Endothelial cell of coronary artery (primary cell): ENCODE results near the gene EIF5. TPM values are rescaled to one million over a fixed set of nuclear protein-coding genes. Genes with fewer than 3 reads are reported as not detected.

Source experiments
- total RNA-seq: library from RNA; depleted of rRNA; stranded (reverse); fragments of >200 nt; gene quantifications from 2 replicates; pipeline ENCODE4 v1.2.3, GENCODE V29; 2014

EIF5 gene
- 129 and 162 TPM in 2 replicates for total RNA-seq

GRCh38 chr14:103333754-103334643 lies at the start of gene EIF5:
EIF5 (plus strand) TSS chr14:103334237; CDS start chr14:103335861, 1,624 bp downstream.

GRCh38 chr14:103385152-103385928 lies 51.3 kb downstream of the EIF5 start, which contains the start of gene MARK3:
MARK3 (plus strand) TSS chr14:103385415; CDS start chr14:103386030, 615 bp downstream.

Other genes starting within 250 kb of the EIF5 start
- gene EXOC3L4, start 239.5 kb upstream of the EIF5 start, total RNA-seq = not detected in 2 replicates
- 27.3 and 37.9 TPM in 2 replicates for gene TNFAIP2, start 210.8 kb upstream of the EIF5 start, total RNA-seq
- gene MARK3, start 51.2 kb downstream of the EIF5 start, total RNA-seq = 68.5 and 83.3 TPM in 2 replicates
- gene CKB, start 188.6 kb downstream of the EIF5 start, total RNA-seq = 3.5 and 8.6 TPM in 2 replicates
- 7.1 and 7.2 TPM in 2 replicates for gene TRMT61A, start 195.0 kb downstream of the EIF5 start, total RNA-seq
- gene BAG5, start 228.4 kb downstream of the EIF5 start, total RNA-seq = 29.2 and 33.2 TPM in 2 replicates
- 26.2 and 29.2 TPM in 2 replicates for gene COA8, start 228.7 kb downstream of the EIF5 start, total RNA-seq